ENCODE results near the gene DTYMK. TPM values are rescaled to one million over a fixed set of nuclear protein-coding genes. Genes with fewer than 3 reads are reported as not detected.
A peak's percentile ranks its signal among the peaks of the same experiment; 100 is the strongest.

The DTYMK gene
- total and polyA plus RNA-seq, 10 of the 15 experiments (the other 5 are each of a cell fraction or from before 2014, with no cell fraction given): 7.0 to 220 (median 59.3) TPM

- Histone ChIP-seq H3K9me3 (replicated peaks; ENCODE audit: control insufficient read depth, insufficient read depth, low read length) (no peaks in the 10 kb centered on the region), H3K4me1 (ENCODE audit: control insufficient read depth, insufficient read depth, low read length) (no peaks in the 10 kb centered on the region), H3K4me2 (ENCODE audit: control insufficient read depth, insufficient read depth) (no peak overlapping the region), H3K79me2 (ENCODE audit: control insufficient read depth, insufficient read depth, low read length) (no peaks in the 10 kb centered on the region), H3K36me3 (ENCODE audit: control insufficient read depth in 2 of 2, insufficient read depth in 2 of 2, low read length in 1 of 2) (peaks cover 0 to 6% of the 10 kb centered on the region in 2 experiments; a peak in 3 of 4 replicates), H3K4me3 (no peak overlapping the region), H3K27ac (ENCODE audit: control insufficient read depth, insufficient read depth) (no peak overlapping the region), H3K9ac (ENCODE audit: control insufficient read depth, insufficient read depth, low read length) (no peak overlapping the region), H4K20me1 (ENCODE audit: control insufficient read depth, insufficient read depth) (no peaks in the 10 kb centered on the region), H2AFZ (ENCODE audit: control insufficient read depth, low read depth, low read length) (no peak overlapping the region), H3K27me3 (replicated peaks in 1 of 2; ENCODE audit: control insufficient read depth in 2 of 2, insufficient read depth in 2 of 2, low read length in 1 of 2) (no peaks in the 10 kb centered on the region)
- SMC1A ChIA-PET (ENCODE audit: uncharacterized antibody, unreplicated experiment): interaction anchor here (1.5 kb wide), 1 partner anchor 12 kb away, joined by 3 read pairs; no protein-coding TSS in a partner anchor
- no peak for DNase-seq (ENCODE audit: low read depth, low spot score)
- POLR2A ChIA-PET: no interaction called here
- in situ Hi-C loops (cut with MboI) (no loop called here), intact Hi-C loops (cut with micrococcal nuclease; ENCODE audit: unreplicated experiment) (no loop called here)
- CTCF ChIA-PET: no interaction called here
- 92% methylated on average over 31 of the region's 31 CpGs for WGBS (ENCODE audit: insufficient coverage, insufficient replicate concordance, low lambda C conversion rate, missing lambda C conversion rate)
- TF ChIP-seq POLR2A (IDR thresholded peaks at IDR 0.05; ENCODE audit: low read depth, low read length) (peak; percentile 34; the same call in 1 of the 2 replicates), MAX (IDR thresholded peaks at IDR 0.05; ENCODE audit: low read depth, low read length) (no peak)
- ATAC-seq: no peak
- FAIRE-seq: no peak
- RAD21 ChIA-PET (ENCODE audit: unreplicated experiment): no interaction called here
- BruUV-seq (replicated peaks): no TSS peak
These were observed 15.0 kb downstream of the DTYMK start for GRCh38 chr2:241671457-241672240.

GRCh38 chr2:241670333-241671110 is 16.1 kb downstream of the DTYMK start:
- no peak for ATAC-seq
- CTCF ChIA-PET: interaction anchor here (1.7 kb wide), 1 partner anchor 207 kb away, joined by 8 read pairs; no protein-coding TSS in a partner anchor
- TF ChIP-seq GATAD2B (conservative IDR thresholded peaks at IDR 0.05; ENCODE audit: low read depth): no peak
- no peak for TF ChIP-seq BCLAF1 (IDR thresholded peaks at IDR 0.05)
- TF ChIP-seq SKIL (IDR thresholded peaks at IDR 0.05; ENCODE audit: low read depth, poor library complexity, severe bottlenecking): no peak
- no peak for TF ChIP-seq CBX3 (IDR thresholded peaks at IDR 0.05; ENCODE audit: borderline replicate concordance, low read depth)
- no peak for TF ChIP-seq IRF4 (IDR thresholded peaks at IDR 0.05; ENCODE audit: low read depth, low read length)
- TF ChIP-seq POU2F2 (IDR thresholded peaks at IDR 0.05; ENCODE audit: borderline replicate concordance, low read depth, low read length): no peak
- no peak for TF ChIP-seq NR2F1 (conservative IDR thresholded peaks at IDR 0.05)
- TF ChIP-seq RB1 (IDR thresholded peaks at IDR 0.05; ENCODE audit: borderline replicate concordance): no peak

More at GRCh38 chr2:241670333-241671110, 16.1 kb downstream of the DTYMK start:
- ChIA-PET SMC1A (ENCODE audit: uncharacterized antibody, unreplicated experiment) (interaction anchor here (1.5 kb wide), 1 partner anchor 11 kb away, joined by 3 read pairs; no protein-coding TSS in a partner anchor), POLR2A (no interaction called here), RAD21 (ENCODE audit: unreplicated experiment) (no interaction called here)
- Histone ChIP-seq H3K27me3 (replicated peaks in 1 of 2; ENCODE audit: control insufficient read depth in 2 of 2, insufficient read depth in 2 of 2, low read length in 1 of 2) (no peaks in the 10 kb centered on the region), H3K9me3 (replicated peaks; ENCODE audit: control insufficient read depth, insufficient read depth, low read length) (no peaks in the 10 kb centered on the region), H3K4me3 (no peak overlapping the region), H3K36me3 (ENCODE audit: control insufficient read depth in 2 of 2, insufficient read depth in 2 of 2, low read length in 1 of 2) (peaks cover 0 to 7% of the 10 kb centered on the region in 2 experiments; a peak in 3 of 4 replicates), H3K4me1 (ENCODE audit: control insufficient read depth, insufficient read depth, low read length) (no peaks in the 10 kb centered on the region), H3K4me2 (ENCODE audit: control insufficient read depth, insufficient read depth) (no peak overlapping the region), H4K20me1 (ENCODE audit: control insufficient read depth, insufficient read depth) (no peaks in the 10 kb centered on the region), H3K79me2 (ENCODE audit: control insufficient read depth, insufficient read depth, low read length) (no peaks in the 10 kb centered on the region), H2AFZ (ENCODE audit: control insufficient read depth, low read depth, low read length) (no peak overlapping the region), H3K9ac (ENCODE audit: control insufficient read depth, insufficient read depth, low read length) (no peak overlapping the region), H3K27ac (ENCODE audit: control insufficient read depth, insufficient read depth) (no peak overlapping the region)
- WGBS (ENCODE audit: insufficient coverage, insufficient replicate concordance, low lambda C conversion rate, missing lambda C conversion rate): 89% methylated on average over 31 of the region's 31 CpGs
- no peak for FAIRE-seq
- intact Hi-C loops (cut with micrococcal nuclease; ENCODE audit: unreplicated experiment): no loop called here
- in situ Hi-C loops (cut with MboI): no loop called here
- no TSS peak for BruUV-seq (replicated peaks)
- no peak for DNase-seq (ENCODE audit: low read depth, low spot score)

All from GM12878 (cell line).